SH-SY5Y (cell line): ENCODE results near the gene MAPKAPK3.

Experiments
- GATA2 ChIP-seq: IDR thresholded peaks from 2 replicates; pipeline ENCODE4 v1.6.1; 2011; ENCODE audit warnings: mild to moderate bottlenecking, low read depth, low read length
- GATA3 ChIP-seq: IDR thresholded peaks from 2 replicates; pipeline ENCODE4 v1.6.1; 2011; ENCODE audit warnings: low read depth, mild to moderate bottlenecking, low read length, moderate library complexity

DNA sequence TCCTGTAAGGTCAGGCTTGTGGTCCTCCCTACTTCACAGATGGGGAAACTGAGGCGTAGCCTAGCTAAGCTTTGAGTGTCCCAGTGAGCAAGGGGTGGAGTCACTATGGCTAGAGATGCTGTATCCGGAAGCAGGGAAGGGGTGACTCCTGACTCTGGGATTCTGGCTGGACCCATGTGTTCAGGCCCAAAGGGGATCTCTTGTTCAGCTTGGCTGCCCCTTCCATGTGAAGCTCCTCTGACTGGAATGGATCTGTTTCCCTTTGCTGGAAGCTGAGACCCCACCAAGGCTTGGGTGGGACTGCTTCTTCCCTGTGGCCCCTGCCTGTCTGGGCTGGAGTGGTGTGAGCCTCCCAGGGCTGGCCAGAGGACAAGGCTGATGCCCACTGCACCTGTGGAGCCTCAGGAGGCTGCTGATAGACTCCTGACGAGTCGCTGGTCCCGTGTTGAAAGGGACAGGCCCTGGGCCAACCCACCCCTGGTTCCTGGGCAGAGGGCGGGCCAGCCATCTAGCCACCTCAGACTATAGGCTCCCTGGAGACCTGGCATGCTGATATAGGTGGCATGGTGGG lies 1.0 kb downstream of the MAPKAPK3 start:
- no peak for TF ChIP-seq GATA2
- TF ChIP-seq GATA3, result no peak
